Right hindlimb (tissue), 1 donor: ENCODE measurements around the gene MED13L.
A peak's percentile ranks its signal among the peaks of the same experiment; 100 is the strongest.
"Not testable (repeated sequence)": the region's sequence is repeated elsewhere in the genome, so short reads cannot be mapped to it uniquely, and the experiment has no call there.

ENCODE experiments used
- DNase-seq: peaks from one replicate; pipeline ENCODE4 v3.0.0-alpha.2; 2018

Gene MED13L

DNA sequence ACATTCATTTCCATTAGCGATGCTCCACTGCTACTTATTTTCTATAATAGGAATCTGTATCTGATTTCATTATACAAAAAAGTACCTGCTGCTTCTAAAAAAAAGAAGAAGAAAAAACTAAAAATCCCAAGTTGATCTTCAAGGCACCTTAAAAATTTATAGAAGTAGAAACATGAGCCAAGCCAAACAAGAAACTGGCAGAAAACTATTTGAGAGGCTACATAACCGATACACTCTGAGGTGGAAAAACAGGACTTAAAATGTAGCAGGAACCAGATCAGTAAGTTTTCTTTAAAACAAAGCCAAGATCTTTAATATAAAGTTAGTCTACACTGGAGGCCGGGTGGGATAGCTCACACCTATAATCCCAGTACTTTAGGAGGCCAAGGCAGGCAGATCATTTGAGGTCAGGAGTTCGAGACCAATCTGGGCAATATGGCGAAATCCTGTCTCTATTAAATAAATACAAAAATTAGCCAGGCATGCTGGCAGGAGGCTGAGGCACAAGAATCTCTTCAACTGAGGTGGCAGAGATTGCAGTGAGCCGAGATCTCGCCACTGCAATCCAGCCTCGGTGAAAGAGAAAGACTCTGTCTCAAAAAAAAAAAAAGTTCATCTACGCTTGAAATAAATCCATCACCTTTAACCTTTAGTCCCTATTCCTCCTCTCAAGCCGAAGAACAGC is 278.6 kb downstream of the MED13L start:
- DNase-seq, result no peak

DNA sequence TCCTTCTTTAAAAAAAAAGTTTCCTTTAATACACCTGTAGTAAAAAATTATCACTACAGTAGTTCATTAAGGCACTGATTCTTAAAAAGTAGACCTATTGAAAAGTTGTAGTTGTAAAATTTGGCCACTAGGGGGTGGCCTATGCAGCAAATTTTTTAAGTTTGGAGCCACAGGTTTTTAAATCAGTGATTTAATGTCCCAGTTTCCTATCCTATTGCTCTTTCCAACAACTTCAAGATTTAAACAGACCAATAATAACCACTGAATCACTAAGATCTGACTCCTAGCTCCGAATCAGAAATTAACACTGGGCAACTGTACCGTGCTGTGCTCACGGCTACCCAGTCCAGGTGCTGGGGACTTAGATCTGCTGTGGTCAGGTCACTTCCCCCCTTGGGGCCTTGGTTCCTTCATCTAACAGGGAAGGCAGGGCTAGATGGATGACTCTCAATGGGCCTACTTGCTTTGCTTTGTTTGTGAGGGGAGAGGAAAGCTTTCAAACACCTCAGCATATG is 279.3 kb downstream of the MED13L start:
- DNase-seq, result no peak

DNA sequence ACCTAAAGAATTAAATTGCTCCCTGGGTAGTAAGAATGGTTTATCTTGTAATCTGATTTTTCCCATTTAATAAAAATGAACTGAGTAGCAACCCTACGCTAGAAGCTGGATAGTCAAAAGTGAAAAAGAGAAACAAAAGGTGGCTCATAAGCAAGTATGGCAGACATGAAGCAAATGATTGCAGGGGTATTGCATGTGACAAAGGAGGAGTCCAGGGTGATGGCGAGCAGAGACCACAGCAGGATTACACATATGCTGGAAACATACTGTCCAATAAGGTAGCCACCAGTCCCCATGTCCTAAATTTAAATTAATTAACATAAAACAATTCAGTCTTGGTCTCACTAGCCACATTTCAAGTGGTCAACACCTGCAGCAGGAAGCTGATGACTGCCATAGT is 283.8 kb downstream of the MED13L start:
- DNase-seq, result no peak

DNA sequence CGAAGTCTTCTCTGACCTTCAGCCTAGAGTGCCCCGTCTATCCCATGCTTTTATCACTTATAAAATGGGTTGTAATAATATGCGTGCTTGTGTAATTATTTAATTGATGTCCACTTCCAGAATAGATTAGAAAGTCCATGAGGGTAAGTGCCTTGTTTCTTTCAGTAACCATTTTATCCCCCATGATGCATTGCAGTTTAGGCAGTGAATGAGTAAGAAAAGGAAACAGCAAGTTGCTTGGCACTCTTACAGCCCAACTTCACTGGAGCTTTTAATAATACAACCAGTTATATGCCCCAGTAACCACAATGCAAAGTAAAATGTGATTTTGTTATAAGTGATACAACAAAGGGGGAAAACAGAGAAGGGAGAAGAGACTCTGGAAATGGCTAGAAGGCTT is 287.3 kb downstream of the MED13L start:
- no peak for DNase-seq

DNA sequence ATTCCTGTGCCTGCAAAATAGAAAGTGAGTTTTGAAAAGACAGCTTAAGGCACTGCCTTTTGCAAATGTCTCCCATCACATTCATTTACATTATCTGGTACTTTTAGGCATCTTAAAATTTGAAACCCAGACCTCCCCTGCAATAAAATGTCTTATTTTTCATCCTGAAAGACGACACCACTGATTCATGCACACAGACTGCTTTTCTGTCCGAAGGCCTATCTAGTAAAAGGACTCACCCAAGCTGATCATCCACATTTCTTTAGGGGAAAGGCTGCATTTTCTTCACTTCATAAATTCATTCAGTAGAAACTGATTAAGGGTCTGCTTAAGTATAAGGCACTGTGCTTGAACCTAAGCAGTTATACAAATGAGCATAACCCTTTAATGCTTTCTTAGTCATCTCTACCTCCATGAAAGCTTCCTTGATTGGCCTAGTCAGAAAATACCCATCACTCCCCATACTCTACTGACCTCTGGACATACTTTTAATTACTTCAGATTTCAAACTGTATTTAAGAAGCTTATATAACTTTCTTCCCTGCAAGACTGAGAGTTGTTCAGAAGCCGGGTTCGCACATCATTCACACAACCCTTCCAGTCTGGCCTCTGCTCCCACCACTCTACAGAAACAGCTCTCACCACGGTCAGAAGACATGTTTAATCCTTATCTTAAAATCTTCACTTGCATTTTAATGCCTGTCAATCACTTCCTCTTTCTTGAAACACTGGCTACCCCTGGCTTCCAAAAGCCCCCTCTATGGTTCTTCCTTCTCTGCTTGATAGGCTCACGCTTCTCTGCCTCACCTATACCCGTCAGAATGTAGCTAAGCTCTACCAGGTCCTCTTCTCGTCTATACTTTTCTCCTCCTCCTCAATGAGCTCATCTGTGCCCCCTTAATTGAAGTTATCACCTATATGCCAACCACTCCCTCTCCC is 288.6 kb downstream of the MED13L start:
- no peak for DNase-seq

DNA sequence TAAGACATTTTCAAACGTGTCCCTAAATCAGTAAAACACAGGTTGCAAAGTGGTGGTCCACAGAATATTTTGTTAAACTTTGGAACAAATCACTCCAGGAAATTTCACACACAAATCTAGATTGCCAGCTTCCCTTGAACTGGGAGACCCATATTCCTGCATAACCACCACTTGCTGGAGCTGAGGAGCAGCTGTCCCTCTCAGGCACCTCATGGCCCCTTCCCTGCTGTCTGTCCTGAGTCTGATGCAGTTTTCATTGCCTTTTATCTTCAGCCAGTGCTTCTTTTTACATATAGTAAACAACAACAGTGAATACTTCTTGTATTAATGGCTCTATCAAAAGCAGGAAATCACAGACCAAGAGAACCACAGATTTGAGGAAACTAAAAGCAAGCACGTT is 289.3 kb downstream of the MED13L start:
- no peak for DNase-seq

DNA sequence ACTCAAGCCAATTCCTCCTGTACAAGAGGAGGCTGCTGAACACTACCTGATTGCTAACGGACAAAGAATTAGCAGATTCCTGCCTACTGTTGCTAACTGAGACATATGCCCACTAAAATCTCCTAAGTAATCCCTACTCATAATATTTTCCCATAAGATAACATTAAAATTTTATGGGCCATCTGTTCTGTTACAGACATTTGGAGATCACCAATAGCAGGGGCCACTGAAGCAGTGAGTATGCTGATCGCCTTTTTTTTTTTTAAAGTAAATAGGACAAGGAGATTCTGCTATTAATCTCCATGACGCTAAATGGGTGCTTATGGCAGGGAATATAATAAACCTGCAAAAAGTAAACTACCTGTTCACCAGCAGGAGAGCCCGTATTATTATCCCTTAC is 292.9 kb downstream of the MED13L start:
- DNase-seq, result no peak

DNA sequence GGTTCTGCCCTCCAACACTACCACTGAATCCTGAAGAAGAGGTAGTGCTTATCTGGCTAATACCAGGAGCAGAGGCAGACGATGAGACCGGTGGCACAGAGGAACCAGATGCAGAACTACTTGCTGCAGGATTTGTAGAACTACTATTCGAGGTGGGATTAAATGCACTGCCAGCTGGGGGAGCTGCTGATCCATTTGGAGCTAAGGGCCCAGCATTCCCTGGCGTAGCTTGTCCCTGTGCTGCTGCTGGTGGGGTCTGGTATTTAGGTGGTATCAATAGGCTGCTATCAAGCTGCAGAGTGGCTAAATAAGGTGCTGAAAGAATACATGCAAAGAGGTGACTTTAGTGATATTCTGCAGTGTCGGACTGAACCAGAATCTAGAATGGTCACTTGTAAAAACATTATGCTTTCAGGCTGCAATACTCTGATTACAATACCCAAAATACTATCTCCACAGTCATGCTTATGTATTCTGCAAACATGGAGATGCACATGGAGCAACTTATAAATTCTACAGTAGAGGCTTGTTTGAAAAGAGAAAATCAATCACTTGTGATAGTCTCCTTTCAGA is 294.2 kb downstream of the MED13L start:
- DNase-seq, result no peak

DNA sequence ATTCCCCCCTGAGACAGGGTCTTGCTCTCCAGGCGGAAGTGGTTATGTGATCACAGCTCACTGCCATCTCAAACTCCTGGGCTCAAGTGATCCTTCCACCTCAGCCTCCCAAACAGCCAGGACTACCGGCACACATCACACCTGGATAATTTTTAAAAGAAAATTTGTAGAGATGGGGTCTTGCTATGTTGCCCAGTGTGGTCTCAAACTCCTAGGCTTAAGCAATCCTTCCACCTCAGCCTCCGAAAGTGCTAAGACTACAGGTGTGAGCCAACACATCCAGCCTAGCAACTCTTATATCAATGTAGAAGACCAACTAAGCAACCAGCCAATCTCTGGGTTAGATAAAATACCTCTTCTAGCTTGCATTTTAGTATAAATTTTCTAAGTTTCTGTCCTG is 297.2 kb downstream of the MED13L start:
- no peak for DNase-seq

DNA sequence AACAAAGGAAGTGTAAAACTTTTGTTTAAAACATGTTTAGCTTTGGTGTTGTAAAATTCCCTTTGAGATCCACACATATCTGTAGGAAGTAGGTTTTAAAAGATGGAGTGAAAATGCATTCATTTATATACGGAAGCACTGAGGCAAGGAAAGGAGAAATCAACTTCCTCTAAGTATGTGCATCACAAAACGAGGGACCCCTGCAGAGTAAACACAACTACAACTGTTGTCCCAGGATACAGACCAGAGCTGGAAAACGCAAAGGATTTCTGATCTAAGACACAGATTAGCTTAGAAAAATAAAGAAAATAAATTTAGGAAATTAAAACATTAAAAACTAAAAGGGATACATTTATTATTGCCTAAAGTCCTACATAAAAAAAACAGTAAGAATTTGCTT is 297.6 kb downstream of the MED13L start:
- DNase-seq, result no peak

DNA sequence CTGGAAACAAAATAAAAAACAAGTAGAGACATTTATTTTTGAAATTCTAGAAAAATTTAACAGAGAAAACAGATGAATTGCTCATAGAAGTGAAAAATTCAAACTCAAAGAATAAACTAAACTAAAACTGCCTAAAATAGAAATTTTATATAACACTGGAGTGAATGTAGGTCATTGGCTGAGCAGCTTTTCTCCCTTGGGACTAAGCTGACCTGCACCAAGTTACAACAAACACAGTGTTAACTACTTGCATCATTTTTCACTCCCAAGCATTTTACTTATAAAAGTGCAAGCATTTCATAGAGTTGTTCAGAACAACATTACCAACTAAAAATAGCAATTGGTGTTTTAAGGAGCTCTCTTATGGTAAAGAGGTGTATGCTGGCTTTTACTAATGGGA is 298.1 kb downstream of the MED13L start:
- no peak for DNase-seq

DNA sequence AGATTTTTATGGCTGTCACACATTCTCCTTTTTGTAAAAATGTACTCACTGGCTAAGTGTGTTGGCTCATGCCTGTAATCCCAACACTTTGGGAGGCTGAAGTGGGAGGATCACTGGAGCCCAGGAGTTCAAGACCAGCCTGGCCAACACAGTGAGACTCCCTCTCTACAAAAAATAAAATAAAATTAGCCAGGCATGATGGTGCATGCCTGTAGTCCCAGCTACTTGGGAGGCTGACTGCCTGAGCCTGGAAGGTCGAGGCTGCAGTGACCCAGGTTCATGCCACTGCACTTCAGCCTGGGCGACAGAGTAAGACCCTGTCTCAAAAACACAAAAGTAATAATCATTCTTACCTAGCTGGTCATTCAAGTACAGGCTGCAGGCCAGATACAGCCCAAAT is 300.7 kb downstream of the MED13L start:
- DNase-seq, result not testable (repeated sequence)

DNA sequence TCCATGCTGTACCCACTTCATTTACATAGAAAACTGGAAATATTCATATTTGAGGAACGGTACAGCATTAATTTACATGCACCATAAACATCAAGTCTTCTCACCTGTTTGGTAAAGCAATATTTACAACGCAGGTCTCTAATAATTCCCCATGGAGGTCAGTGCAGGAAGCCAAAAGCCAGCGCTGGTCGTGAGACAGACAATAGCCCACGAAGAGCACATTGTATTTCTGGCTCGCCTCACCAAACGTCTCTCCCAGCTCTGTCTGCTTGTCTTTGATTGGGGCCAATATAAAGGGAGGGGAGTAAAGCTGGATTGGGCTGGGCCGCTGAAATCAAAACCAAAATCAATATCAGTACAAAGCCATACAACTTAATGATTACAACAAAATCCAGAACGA is 302.1 kb downstream of the MED13L start:
- DNase-seq, result no peak

DNA sequence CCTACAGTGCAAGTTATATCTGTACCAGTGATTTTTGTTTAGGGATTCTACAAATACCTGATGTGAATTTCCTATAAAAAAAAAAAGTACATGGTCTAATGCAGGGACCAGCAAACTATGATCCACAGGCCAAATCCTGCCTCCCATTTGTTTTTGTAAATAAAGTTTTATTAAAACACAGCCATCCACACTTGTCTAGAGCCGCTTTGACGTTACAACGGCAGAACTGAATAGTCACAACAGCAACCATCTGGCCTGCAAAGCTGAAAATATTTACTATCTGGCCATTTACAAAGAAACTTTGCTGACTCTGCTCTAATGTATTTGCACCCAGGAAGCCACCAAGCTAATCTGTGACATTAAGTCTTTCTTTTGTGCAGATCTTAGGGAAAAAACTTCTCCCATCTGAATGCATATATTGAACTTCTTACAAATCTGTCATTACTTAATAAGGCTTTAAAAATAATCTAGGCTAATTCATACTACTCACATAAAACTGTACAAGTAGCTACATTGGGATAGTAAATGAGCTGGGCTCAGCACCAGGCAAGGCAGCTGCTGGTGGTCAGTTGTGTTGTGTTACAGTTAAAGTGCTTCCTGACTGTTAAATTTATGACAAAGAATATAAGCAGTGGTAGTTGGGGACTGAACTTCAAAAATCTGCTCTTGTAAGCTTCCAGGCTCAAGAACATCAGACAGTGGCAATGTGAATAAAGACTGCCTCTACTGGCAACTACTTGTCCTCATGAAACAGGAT is 303.3 kb downstream of the MED13L start:
- DNase-seq, result no peak

DNA sequence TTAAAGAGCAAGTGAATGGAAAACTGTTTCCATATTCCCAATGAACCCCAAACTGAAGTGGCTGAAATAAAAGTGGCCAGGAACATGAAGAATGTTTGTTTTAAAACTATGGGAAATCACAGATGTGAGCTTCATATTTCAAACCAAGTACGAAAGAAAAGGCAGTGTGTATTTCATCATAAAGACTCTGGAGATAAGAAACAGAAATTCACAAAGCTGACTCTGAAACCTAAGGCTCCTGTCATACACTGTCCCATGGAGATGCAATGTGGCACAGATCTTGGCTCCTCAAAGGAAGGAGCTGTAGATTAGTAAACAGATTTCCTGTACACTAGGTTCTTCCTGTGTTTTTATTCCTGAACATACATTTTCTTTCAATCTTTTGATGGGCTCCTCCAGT is 304.4 kb downstream of the MED13L start:
- DNase-seq, result no peak

DNA sequence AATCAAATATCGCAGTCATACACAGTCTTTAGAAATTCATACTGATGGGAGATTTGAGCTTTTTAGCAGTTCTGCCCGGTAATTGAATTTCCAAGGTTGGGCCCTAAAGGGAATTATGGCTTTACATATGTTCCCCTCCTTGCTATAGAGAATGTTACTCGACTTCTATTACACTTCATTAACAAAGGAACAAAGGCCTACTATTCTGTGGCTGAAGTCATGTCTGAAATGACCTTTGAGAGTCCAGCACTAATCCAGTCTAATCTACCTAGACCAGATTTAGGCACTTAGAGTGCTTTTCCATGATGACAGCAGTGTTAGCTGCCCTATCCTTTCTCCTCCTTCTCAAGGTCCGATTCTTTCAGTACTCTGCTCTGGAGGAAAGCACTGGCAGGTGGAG is 305.3 kb downstream of the MED13L start:
- DNase-seq, result no peak

DNA sequence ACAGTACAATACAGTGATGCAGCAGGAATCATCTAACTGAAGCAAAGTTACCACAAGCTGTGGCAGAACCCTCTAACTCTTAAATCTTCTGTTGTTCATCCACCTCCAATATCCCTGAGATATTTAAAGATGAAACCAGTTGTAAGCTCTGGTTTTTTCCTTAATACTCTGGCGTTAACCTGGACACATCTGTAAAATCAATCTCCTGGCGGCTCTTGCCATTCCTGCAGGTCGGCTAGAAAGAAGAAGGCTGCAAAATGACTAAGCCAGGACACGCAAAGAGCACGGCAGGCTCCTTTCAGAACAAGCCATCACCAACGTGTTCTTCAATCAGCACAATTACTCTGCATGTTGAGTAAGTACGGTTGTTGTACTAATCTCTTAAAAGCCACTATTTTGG is 309.3 kb downstream of the MED13L start:
- DNase-seq, result peak; percentile 47

DNA sequence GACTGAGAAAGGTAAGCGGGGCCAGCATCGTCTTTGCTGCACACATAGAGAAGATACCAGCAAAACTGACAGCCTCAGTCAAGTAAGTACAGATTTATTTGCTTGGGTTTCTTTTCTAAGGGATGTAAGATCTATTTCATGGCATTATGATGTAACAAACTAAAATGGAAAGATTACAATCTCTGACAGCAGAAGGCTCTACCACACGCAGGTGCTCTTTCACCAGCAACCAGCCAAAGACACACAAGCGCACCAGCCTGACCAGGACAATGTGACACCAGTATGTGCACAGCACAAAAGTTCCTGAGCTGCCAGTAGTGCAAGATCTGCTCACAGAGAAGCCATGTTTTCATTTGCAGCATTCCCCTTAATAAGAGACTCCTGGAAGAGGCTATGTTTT is 311.1 kb downstream of the MED13L start:
- no peak for DNase-seq

DNA sequence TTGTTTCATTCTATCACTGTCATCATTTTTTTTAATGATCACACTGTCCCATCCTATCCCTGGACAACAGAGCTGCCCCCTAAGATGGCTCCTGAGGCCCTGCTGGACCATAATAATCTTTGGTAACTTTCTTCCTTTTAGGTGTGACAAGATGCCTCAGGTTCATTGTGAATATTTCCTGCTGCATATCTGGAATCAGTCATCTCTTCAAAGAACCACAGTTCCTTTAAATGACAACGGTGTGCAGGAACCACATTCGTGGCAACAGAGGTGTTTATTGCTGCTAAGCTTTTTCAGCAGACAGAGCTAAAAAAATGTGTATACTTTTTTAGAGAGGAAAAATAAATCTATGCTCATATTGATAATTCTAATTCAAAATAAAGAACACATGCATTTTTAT is 312.9 kb downstream of the MED13L start:
- no peak for DNase-seq

DNA sequence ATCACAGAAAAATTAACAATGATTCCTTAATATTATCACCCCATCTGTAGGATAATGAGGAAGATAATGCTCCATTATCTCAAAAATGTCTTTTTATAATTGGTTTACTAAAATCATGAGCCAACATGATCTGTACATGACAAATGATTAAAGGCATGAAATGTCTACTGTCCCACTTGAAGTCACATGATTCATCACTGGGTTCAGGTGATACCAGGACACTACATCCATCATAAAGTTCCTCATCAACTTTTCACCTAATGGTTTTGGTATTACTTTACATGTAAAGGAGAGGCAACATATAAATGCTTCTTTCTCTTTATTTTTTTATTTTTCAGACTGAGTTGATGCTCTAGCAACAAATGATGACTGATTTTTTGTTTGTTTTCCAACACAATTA is 313.3 kb downstream of the MED13L start:
- DNase-seq, result no peak

DNA sequence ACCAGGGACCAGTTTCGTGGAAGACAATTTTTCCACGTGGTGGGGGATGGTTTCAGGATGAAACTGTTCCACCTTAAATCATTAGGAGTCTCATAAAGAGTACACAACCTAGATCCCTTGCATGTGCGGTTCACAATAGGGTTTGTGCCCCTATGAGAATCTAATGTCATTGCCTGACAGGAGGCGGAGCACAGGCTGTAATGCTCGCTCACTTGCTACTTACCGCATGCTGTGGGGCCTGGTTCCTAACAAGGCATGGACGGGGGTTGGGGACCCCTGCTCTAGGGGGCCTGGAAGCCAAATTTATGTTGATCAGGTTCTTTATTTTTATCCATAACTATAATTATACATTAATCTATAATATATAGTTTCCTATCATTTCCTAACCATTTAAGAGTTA is 315.3 kb downstream of the MED13L start:
- no peak for DNase-seq

DNA sequence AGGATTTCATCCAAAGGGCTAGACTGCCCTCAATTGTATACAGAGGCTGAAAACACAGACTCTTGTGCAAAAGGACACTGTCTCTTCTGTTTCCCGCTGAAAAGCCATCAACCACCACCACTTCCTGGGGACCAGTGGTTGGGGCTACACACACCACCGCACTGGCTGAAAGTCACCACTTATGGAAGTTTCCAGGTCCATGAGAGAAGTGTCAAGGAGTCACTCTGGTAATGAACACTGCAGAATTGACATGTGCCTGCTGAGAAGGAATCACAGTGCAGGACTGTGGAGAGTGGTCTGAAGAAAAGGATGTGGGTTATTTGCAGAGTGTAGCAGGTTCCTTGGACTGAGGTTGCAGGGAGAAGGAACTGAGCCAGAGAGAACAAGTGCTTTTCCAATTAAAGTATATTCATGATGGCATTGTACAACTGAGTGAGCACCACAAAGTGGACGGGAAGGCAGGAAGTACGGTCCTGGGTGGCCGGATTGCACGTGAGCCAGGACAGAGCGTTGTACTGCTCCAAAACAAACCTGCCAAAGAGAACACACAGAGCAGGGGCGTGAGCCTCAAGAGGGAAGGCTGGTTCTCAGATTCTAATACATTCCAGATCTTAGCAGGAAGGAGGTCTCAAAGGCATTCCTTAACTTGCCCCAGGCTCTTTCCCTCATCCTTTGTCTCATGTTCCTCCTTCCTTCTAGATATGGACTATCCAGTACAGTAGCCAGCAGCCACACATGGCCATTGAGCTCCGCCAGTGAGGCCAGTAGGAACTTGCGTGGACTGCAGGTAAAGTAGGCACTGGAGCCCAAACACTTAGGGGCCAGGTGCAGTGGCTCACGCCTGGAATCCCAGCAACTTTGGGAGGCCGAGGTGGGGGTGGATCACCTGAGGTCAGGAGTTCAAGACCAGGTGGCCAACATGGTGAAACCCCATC is 316.4 kb downstream of the MED13L start:
- DNase-seq, result no peak
